ENCODE data around the gene NEAT1.

DNA sequence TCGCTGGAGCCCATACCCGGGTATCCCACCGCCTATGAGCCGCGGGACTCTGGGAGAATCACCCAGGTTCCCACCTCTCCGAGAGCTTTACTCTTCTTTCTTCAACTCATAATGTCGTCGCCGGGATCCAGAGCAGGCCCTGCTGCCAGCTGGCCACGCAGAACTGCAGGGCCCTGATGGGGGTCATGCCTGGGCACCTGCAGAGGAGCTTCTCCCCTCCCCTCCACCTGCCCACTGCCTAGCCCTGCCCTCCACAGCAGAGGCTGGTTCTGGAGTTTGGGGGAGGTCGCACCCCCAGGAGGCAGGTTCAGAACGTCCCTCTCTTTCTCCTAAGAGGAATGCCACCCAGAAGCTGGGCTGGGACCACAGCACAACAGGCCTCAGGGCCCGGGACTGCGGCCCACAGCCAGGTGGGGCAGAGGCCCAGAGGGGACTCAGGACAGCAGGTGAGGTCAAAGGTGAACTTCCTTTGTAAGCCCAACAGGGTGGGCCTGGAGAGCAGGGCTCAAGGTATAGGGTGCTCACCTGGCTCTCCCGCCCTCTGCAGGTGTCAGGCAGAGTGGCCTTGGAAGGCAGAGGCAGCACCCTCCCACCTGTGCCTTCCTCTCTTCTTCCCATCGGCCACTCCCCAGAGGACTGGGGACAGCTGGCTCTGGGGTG lies 42.0 kb upstream of the NEAT1 start:
- TF ChIP-seq, protein P1, sequence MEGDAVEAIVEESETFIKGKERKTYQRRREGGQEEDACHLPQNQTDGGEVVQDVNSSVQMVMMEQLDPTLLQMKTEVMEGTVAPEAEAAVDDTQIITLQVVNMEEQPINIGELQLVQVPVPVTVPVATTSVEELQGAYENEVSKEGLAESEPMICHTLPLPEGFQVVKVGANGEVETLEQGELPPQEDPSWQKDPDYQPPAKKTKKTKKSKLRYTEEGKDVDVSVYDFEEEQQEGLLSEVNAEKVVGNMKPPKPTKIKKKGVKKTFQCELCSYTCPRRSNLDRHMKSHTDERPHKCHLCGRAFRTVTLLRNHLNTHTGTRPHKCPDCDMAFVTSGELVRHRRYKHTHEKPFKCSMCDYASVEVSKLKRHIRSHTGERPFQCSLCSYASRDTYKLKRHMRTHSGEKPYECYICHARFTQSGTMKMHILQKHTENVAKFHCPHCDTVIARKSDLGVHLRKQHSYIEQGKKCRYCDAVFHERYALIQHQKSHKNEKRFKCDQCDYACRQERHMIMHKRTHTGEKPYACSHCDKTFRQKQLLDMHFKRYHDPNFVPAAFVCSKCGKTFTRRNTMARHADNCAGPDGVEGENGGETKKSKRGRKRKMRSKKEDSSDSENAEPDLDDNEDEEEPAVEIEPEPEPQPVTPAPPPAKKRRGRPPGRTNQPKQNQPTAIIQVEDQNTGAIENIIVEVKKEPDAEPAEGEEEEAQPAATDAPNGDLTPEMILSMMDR (IDR thresholded peaks at IDR 0.05 in 2 of 3, conservative IDR thresholded peaks at IDR 0.05 in 1 of 3; ENCODE audit: insufficient read depth in 2 of 3, low read depth in 1 of 3, low read length in 3 of 3), result peak in 1 of 3 experiments; percentile 3; a peak in 1 of 6 replicates
- TF ChIP-seq, protein P2, sequence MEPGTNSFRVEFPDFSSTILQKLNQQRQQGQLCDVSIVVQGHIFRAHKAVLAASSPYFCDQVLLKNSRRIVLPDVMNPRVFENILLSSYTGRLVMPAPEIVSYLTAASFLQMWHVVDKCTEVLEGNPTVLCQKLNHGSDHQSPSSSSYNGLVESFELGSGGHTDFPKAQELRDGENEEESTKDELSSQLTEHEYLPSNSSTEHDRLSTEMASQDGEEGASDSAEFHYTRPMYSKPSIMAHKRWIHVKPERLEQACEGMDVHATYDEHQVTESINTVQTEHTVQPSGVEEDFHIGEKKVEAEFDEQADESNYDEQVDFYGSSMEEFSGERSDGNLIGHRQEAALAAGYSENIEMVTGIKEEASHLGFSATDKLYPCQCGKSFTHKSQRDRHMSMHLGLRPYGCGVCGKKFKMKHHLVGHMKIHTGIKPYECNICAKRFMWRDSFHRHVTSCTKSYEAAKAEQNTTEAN (CRISPR knock-in tag; IDR thresholded peaks at IDR 0.05), result no peak
- TF ChIP-seq, protein P3, sequence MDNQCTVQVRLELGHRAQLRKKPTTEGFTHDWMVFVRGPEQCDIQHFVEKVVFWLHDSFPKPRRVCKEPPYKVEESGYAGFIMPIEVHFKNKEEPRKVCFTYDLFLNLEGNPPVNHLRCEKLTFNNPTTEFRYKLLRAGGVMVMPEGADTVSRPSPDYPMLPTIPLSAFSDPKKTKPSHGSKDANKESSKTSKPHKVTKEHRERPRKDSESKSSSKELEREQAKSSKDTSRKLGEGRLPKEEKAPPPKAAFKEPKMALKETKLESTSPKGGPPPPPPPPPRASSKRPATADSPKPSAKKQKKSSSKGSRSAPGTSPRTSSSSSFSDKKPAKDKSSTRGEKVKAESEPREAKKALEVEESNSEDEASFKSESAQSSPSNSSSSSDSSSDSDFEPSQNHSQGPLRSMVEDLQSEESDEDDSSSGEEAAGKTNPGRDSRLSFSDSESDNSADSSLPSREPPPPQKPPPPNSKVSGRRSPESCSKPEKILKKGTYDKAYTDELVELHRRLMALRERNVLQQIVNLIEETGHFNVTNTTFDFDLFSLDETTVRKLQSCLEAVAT (IDR thresholded peaks at IDR 0.05), result no peak
- no peak for TF ChIP-seq CBX3 (IDR thresholded peaks at IDR 0.05; ENCODE audit: borderline replicate concordance in 1 of 2, low read length in 2 of 2)
- TF ChIP-seq CAMTA2 (CRISPR knock-in tag; conservative IDR thresholded peaks at IDR 0.05), result no peak
- no peak for TF ChIP-seq CHD4 (IDR thresholded peaks at IDR 0.05; ENCODE audit: insufficient read depth, insufficient replicate concordance, low read depth, low read length, poor library complexity, severe bottlenecking)
- no peak for TF ChIP-seq EZH2 (IDR thresholded peaks at IDR 0.05; ENCODE audit: borderline replicate concordance, low read depth, low read length)
- TF ChIP-seq GTF2F1 (IDR thresholded peaks at IDR 0.05; ENCODE audit: low read depth, low read length), result no peak
- TF ChIP-seq, protein P4, sequence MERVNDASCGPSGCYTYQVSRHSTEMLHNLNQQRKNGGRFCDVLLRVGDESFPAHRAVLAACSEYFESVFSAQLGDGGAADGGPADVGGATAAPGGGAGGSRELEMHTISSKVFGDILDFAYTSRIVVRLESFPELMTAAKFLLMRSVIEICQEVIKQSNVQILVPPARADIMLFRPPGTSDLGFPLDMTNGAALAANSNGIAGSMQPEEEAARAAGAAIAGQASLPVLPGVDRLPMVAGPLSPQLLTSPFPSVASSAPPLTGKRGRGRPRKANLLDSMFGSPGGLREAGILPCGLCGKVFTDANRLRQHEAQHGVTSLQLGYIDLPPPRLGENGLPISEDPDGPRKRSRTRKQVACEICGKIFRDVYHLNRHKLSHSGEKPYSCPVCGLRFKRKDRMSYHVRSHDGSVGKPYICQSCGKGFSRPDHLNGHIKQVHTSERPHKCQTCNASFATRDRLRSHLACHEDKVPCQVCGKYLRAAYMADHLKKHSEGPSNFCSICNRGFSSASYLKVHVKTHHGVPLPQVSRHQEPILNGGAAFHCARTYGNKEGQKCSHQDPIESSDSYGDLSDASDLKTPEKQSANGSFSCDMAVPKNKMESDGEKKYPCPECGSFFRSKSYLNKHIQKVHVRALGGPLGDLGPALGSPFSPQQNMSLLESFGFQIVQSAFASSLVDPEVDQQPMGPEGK (CRISPR knock-in tag; IDR thresholded peaks at IDR 0.05; ENCODE audit: borderline replicate concordance), result no peak
- TF ChIP-seq KLF6 (CRISPR knock-in tag; IDR thresholded peaks at IDR 0.05; ENCODE audit: borderline replicate concordance), result no peak
- no peak for TF ChIP-seq EP300 (IDR thresholded peaks at IDR 0.05; ENCODE audit: low read length)
- TF ChIP-seq, protein P5, sequence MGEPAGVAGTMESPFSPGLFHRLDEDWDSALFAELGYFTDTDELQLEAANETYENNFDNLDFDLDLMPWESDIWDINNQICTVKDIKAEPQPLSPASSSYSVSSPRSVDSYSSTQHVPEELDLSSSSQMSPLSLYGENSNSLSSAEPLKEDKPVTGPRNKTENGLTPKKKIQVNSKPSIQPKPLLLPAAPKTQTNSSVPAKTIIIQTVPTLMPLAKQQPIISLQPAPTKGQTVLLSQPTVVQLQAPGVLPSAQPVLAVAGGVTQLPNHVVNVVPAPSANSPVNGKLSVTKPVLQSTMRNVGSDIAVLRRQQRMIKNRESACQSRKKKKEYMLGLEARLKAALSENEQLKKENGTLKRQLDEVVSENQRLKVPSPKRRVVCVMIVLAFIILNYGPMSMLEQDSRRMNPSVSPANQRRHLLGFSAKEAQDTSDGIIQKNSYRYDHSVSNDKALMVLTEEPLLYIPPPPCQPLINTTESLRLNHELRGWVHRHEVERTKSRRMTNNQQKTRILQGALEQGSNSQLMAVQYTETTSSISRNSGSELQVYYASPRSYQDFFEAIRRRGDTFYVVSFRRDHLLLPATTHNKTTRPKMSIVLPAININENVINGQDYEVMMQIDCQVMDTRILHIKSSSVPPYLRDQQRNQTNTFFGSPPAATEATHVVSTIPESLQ (CRISPR knock-in tag; IDR thresholded peaks at IDR 0.05), result no peak
- no peak for TF ChIP-seq MXI1 (IDR thresholded peaks at IDR 0.05; ENCODE audit: low read depth, low read length)
- no peak for TF ChIP-seq KLF10 (CRISPR knock-in tag; IDR thresholded peaks at IDR 0.05)

Data from K562 (cell line).